Measurements from ENCODE around the gene DNAJC5. TPM values are rescaled to one million over a fixed set of nuclear protein-coding genes. Genes with fewer than 3 reads are reported as not detected.

DNAJC5 gene
- total RNA-seq, 2 experiments from 2014 or later: 21.4 to 22.5 TPM

DNA sequence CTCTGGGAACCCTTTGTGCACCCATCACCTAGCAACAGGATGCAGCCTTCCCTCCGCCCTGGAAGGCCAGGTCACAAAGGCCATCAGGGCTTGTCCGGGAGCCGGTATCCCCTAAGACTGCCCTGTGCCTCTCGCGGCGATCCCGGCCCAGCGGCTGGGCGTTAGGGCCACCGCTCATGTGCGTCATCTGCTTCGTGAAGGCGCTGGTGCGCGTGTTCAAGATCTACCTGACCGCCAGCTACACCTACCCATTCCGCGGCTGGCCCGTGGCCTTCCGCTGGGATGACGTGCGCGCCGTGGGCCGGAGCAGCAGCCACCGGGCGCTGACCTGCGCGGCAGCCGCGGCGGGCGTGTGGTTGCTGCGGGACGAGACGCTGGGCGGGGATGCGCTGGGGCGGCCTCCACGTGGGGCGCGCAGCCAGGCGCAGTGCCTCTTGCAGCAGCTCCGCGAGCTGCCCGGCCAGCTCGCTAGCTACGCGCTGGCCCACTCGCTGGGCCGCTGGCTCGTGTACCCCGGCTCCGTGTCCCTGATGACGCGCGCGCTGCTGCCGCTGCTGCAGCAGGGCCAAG, 33.5 kb upstream of the DNAJC5 start, which contains the start of gene ABHD16B:
Gene ABHD16B (plus strand): TSS at position 134 of the 570 bp plus-strand sequence. CDS start 43 bp downstream, at position 177.
- intact Hi-C loops (cut with DNase I, micrococcal nuclease): loop anchor here in 1 of 2 experiments (5.0 to 10.0 kb wide), 2 partner anchors 74 to 207 kb away; partner anchors contain the start of genes RTEL1 and STMN3
- H3K9me3 ChIP-seq (ENCODE audit: control insufficient read depth in 1 of 2, insufficient read depth in 1 of 2, low read length in 2 of 2): peaks cover 0 to 7% of the 10 kb centered on the region in 2 experiments
- CTCF ChIA-PET: no interaction called here
- Mint-ChIP-seq H3K27me3 (no peaks in the 10 kb centered on the region), H3K36me3 (ENCODE audit: low read depth) (peaks cover 23% of the 10 kb centered on the region), H3K4me3 (no peak within 1 kb of the TSS), H3K27ac (no peak within 1 kb of the TSS), H3K4me1 (ENCODE audit: low read depth) (peaks cover 50% of the 10 kb centered on the region), H3K9me3 (no peaks in the 10 kb centered on the region)
- ATAC-seq (ENCODE audit: poor library complexity): no peak
- DNase-seq: no peak
- H3K27ac ChIP-seq (ENCODE audit: low read depth in 1 of 2, low read length in 2 of 2): no peak within 1 kb of the TSS
- H3K4me1 ChIP-seq (ENCODE audit: insufficient read depth, low read length): peaks cover 53% of the 10 kb centered on the region
- TF ChIP-seq, protein P1, sequence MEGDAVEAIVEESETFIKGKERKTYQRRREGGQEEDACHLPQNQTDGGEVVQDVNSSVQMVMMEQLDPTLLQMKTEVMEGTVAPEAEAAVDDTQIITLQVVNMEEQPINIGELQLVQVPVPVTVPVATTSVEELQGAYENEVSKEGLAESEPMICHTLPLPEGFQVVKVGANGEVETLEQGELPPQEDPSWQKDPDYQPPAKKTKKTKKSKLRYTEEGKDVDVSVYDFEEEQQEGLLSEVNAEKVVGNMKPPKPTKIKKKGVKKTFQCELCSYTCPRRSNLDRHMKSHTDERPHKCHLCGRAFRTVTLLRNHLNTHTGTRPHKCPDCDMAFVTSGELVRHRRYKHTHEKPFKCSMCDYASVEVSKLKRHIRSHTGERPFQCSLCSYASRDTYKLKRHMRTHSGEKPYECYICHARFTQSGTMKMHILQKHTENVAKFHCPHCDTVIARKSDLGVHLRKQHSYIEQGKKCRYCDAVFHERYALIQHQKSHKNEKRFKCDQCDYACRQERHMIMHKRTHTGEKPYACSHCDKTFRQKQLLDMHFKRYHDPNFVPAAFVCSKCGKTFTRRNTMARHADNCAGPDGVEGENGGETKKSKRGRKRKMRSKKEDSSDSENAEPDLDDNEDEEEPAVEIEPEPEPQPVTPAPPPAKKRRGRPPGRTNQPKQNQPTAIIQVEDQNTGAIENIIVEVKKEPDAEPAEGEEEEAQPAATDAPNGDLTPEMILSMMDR (IDR thresholded peaks at IDR 0.05): no peak
- H3K27me3 ChIP-seq (ENCODE audit: control insufficient read depth in 1 of 2, insufficient read depth in 2 of 2, low read length in 2 of 2): no peaks in the 10 kb centered on the region
- H3K4me3 ChIP-seq (ENCODE audit: low read length): no peak within 1 kb of the TSS
- POLR2A ChIA-PET: no interaction called here
- peaks cover 7% of the 10 kb centered on the region for H3K36me3 ChIP-seq (ENCODE audit: insufficient read depth, low read length)

DNA sequence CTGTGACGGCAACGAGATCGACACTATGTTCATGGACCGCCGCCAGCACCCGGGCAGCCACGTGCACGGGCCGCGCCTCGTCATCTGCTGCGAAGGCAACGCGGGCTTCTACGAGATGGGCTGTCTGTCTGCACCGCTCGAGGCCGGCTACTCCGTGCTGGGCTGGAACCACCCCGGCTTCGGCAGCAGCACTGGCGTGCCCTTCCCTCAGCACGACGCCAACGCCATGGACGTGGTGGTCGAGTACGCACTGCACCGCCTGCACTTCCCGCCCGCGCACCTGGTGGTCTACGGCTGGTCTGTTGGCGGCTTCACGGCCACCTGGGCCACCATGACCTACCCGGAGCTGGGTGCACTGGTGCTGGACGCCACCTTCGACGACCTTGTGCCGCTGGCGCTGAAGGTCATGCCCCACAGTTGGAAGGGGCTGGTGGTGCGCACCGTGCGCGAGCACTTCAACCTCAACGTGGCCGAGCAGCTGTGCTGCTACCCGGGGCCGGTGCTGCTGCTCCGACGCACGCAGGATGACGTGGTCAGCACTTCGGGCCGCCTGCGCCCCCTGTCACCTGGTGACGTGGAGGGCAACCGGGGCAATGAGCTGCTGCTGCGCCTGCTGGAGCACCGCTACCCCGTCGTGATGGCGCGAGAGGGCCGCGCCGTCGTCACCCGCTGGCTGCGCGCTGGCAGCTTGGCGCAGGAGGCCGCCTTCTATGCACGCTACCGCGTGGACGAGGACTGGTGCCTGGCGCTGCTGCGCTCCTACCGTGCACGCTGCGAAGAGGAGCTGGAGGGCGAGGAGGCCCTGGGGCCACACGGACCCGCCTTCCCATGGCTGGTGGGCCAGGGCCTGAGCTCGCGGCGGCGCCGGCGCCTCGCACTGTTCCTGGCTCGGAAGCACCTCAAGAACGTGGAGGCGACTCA, 32.7 kb upstream of the DNAJC5 start:
- intact Hi-C loops (cut with DNase I, micrococcal nuclease): loop anchor here in 1 of 2 experiments (5.0 to 10.0 kb wide), 2 partner anchors 75 to 207 kb away; partner anchors contain the start of genes RTEL1 and STMN3
- ChIA-PET POLR2A (interaction anchor here (1.0 kb wide), 1 partner anchor 134 kb away, joined by 3 read pairs; no protein-coding TSS in a partner anchor), CTCF (interaction anchor here (1.4 kb wide), 1 partner anchor 76 kb away, joined by 4 read pairs; no protein-coding TSS in a partner anchor)
- ATAC-seq (ENCODE audit: poor library complexity) (no peak), DNase-seq (peak in 1 of 14 experiments; percentile 40)
- Histone ChIP-seq H3K4me3 (ENCODE audit: low read length) (no peak overlapping the region), H3K36me3 (ENCODE audit: insufficient read depth, low read length) (peaks cover 7% of the 10 kb centered on the region), H3K27ac (ENCODE audit: low read depth in 1 of 2, low read length in 2 of 2) (no peak overlapping the region), H3K27me3 (ENCODE audit: control insufficient read depth in 1 of 2, insufficient read depth in 2 of 2, low read length in 2 of 2) (no peaks in the 10 kb centered on the region), H3K4me1 (ENCODE audit: insufficient read depth, low read length) (peaks cover 57% of the 10 kb centered on the region), H3K9me3 (ENCODE audit: control insufficient read depth in 1 of 2, insufficient read depth in 1 of 2, low read length in 2 of 2) (peaks cover 0 to 7% of the 10 kb centered on the region in 2 experiments)
- TF ChIP-seq, protein P1 (IDR thresholded peaks at IDR 0.05): no peak
- Mint-ChIP-seq H3K36me3 (ENCODE audit: low read depth) (peaks cover 23% of the 10 kb centered on the region), H3K4me1 (ENCODE audit: low read depth) (peaks cover 45% of the 10 kb centered on the region), H3K27ac (no peak overlapping the region), H3K9me3 (no peaks in the 10 kb centered on the region), H3K4me3 (no peak overlapping the region), H3K27me3 (no peaks in the 10 kb centered on the region)
